GM12865 (cell line): ENCODE data around the gene IQGAP2.
"Not testable (repeated sequence)": the region's sequence is repeated elsewhere in the genome, so short reads cannot be mapped to it uniquely, and the experiment has no call there.

Experiments used
- DNase-seq: peaks from one replicate; pipeline ENCODE4 v3.0.0; 2010; ENCODE audit warnings: low read depth
- H3K4me3 ChIP-seq: 2 replicates; pipeline ENCODE4 v1.5.1; 2011; ENCODE audit warnings: mild to moderate bottlenecking, low read depth, low read length, control low read depth
- TF ChIP-seq, protein P1 (sequence below): IDR thresholded peaks from 2 replicates; pipeline ENCODE4 v1.5.1; 2011; ENCODE audit warnings: low read length, control low read depth, low read depth, inconsistent platforms; ENCODE audit not compliant: insufficient read depth; ENCODE audit errors: missing control alignments

Gene IQGAP2

GRCh38 chr5:76367623-76368371, 35.3 kb upstream of the IQGAP2 start:
- peak; percentile 69 for DNase-seq
- no peak overlapping the region for H3K4me3 ChIP-seq
- TF ChIP-seq, protein P1, sequence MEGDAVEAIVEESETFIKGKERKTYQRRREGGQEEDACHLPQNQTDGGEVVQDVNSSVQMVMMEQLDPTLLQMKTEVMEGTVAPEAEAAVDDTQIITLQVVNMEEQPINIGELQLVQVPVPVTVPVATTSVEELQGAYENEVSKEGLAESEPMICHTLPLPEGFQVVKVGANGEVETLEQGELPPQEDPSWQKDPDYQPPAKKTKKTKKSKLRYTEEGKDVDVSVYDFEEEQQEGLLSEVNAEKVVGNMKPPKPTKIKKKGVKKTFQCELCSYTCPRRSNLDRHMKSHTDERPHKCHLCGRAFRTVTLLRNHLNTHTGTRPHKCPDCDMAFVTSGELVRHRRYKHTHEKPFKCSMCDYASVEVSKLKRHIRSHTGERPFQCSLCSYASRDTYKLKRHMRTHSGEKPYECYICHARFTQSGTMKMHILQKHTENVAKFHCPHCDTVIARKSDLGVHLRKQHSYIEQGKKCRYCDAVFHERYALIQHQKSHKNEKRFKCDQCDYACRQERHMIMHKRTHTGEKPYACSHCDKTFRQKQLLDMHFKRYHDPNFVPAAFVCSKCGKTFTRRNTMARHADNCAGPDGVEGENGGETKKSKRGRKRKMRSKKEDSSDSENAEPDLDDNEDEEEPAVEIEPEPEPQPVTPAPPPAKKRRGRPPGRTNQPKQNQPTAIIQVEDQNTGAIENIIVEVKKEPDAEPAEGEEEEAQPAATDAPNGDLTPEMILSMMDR, result no peak

GRCh38 chr5:76368941-76369340, 34.1 kb upstream of the IQGAP2 start:
- no peak for DNase-seq
- no peak overlapping the region for H3K4me3 ChIP-seq
- TF ChIP-seq, protein P1, result no peak

GRCh38 chr5:76369668-76370067, 33.4 kb upstream of the IQGAP2 start:
- not testable (repeated sequence) for DNase-seq, H3K4me3 ChIP-seq

DNA sequence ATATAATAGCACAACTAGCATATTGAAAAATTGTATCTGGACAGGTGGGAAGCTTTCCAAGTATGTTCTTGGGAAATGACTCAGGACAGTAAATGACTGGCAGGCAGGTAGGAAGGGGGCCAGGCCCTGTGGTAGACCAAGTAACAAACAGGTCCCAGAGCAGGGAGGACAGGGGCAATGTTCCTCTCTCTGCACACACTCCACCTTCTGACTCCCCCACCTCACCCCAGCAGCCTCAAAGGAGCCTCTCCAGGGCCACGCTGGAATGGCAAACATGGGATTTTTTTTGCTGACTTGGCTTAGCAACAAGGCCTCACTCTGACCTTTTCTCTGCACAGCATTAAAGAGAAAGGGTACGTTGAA, 31.1 kb upstream of the IQGAP2 start:
- TF ChIP-seq, protein P1, result no peak
- DNase-seq, result no peak
- H3K4me3 ChIP-seq, result no peak overlapping the region

GRCh38 chr5:76372323-76373054, 30.6 kb upstream of the IQGAP2 start:
- no peak overlapping the region for H3K4me3 ChIP-seq
- DNase-seq, result no peak
- TF ChIP-seq, protein P1, result no peak

GRCh38 chr5:76376148-76376865, 26.8 kb upstream of the IQGAP2 start:
- TF ChIP-seq, protein P1, result no peak
- no peak for DNase-seq
- no peak overlapping the region for H3K4me3 ChIP-seq

DNA sequence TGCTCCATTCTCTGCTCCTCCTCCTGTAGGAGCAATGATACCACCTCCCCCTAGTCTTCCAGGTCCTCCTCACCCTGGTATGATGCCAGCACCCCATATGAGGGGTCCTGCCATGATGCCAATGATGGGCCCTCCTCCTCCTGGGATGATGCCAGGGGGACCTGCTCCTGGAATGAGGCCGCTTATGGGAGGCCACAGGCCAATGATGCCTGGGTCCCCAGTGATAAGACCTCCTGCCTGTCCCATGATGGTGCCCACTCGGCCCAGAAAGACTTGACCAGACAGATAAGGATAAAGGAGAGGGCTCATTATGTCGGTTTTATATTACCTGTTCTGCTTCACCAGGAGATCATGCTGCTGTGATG, 26.2 kb upstream of the IQGAP2 start:
- DNase-seq, result no peak
- no peak overlapping the region for H3K4me3 ChIP-seq
- TF ChIP-seq, protein P1, result no peak
